Measurements from ENCODE around the gene UPK1A.

The UPK1A gene

DNA sequence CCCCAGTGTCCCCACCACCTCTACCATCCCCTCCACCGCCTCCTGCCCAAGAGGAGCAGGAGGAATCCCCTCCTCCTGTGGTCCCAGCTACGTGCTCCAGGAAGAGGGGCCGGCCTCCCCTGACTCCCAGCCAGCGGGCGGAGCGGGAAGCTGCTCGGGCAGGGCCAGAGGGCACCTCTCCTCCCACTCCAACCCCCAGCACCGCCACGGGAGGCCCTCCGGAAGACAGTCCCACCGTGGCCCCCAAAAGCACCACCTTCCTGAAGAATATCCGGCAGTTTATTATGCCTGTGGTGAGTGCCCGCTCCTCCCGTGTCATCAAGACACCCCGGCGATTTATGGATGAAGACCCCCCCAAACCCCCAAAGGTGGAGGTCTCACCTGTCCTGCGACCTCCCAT lies 54.3 kb downstream of the UPK1A start:
- TF ChIP-seq YY1 (IDR thresholded peaks at IDR 0.05; ENCODE audit: low read depth), result no peak
- TF ChIP-seq CREB1 (IDR thresholded peaks at IDR 0.05; ENCODE audit: low read depth), result no peak

- TF ChIP-seq REST (IDR thresholded peaks at IDR 0.05; ENCODE audit: low read depth), result no peak
- no peak for TF ChIP-seq NFIC (IDR thresholded peaks at IDR 0.05)
- no peak for TF ChIP-seq RAD21 (IDR thresholded peaks at IDR 0.05; ENCODE audit: low read depth)
- no peak for TF ChIP-seq TEAD4 (IDR thresholded peaks at IDR 0.05)
- no peak for TF ChIP-seq ZBTB7A (IDR thresholded peaks at IDR 0.05; ENCODE audit: low read depth)
- TF ChIP-seq YY1 (IDR thresholded peaks at IDR 0.05; ENCODE audit: low read depth), result no peak
- TF ChIP-seq MAX (IDR thresholded peaks at IDR 0.05), result no peak
- no peak for TF ChIP-seq EP300 (IDR thresholded peaks at IDR 0.05; ENCODE audit: borderline replicate concordance)
- TF ChIP-seq CREB1 (IDR thresholded peaks at IDR 0.05; ENCODE audit: low read depth), result no peak
- TF ChIP-seq FOXM1 (IDR thresholded peaks at IDR 0.05; ENCODE audit: borderline replicate concordance, low read depth), result no peak
- TF ChIP-seq TAF1 (IDR thresholded peaks at IDR 0.05; ENCODE audit: low read depth), result no peak
- no peak for TF ChIP-seq USF1 (IDR thresholded peaks at IDR 0.05)
- TF ChIP-seq CEBPB (IDR thresholded peaks at IDR 0.05), result no peak
- no peak for TF ChIP-seq EGR1 (IDR thresholded peaks at IDR 0.05)
- no peak for TF ChIP-seq TCF12 (IDR thresholded peaks at IDR 0.05; ENCODE audit: low read depth)
Measured at GRCh38 chr19:35721374-35721773, 55.1 kb downstream of the UPK1A start.

- TF ChIP-seq ZBTB7A (IDR thresholded peaks at IDR 0.05; ENCODE audit: low read depth) (no peak), USF1 (IDR thresholded peaks at IDR 0.05) (no peak), CREB1 (IDR thresholded peaks at IDR 0.05; ENCODE audit: low read depth) (no peak), FOXM1 (IDR thresholded peaks at IDR 0.05; ENCODE audit: borderline replicate concordance, low read depth) (no peak), REST (IDR thresholded peaks at IDR 0.05; ENCODE audit: low read depth) (no peak), NFIC (IDR thresholded peaks at IDR 0.05) (no peak), EP300 (IDR thresholded peaks at IDR 0.05; ENCODE audit: borderline replicate concordance) (no peak), TAF1 (IDR thresholded peaks at IDR 0.05; ENCODE audit: low read depth) (no peak), TEAD4 (IDR thresholded peaks at IDR 0.05) (no peak)
Measured at GRCh38 chr19:35722461-35722860, 56.1 kb downstream of the UPK1A start.

DNA sequence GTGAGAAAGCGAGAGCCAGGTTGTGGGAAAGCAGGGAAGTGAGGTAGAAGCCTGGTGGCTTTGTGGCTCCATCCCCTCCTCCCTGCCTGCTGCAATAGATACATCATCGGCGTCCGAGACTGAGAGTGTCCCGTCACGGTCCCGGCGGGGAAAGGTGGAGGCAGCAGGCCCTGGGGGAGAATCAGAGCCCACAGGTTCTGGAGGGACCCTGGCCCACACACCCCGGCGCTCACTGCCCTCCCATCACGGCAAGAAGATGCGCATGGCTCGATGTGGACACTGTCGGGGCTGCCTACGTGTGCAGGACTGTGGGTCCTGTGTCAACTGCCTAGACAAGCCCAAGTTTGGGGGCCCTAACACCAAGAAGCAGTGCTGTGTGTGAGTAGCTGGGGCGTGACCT lies 56.6 kb downstream of the UPK1A start:
- TF ChIP-seq REST (IDR thresholded peaks at IDR 0.05; ENCODE audit: low read depth) (no peak), MAX (IDR thresholded peaks at IDR 0.05) (no peak), ZBTB7A (IDR thresholded peaks at IDR 0.05; ENCODE audit: low read depth) (no peak), NFIC (IDR thresholded peaks at IDR 0.05) (no peak)

- TF ChIP-seq CREB1 (IDR thresholded peaks at IDR 0.05; ENCODE audit: low read depth) (no peak), YY1 (IDR thresholded peaks at IDR 0.05; ENCODE audit: low read depth) (no peak), NFIC (IDR thresholded peaks at IDR 0.05) (no peak), RAD21 (IDR thresholded peaks at IDR 0.05; ENCODE audit: low read depth) (no peak), REST (IDR thresholded peaks at IDR 0.05; ENCODE audit: low read depth) (no peak), FOXM1 (IDR thresholded peaks at IDR 0.05; ENCODE audit: borderline replicate concordance, low read depth) (no peak), MAX (IDR thresholded peaks at IDR 0.05) (no peak), TCF12 (IDR thresholded peaks at IDR 0.05; ENCODE audit: low read depth) (no peak), CEBPB (IDR thresholded peaks at IDR 0.05) (no peak), TAF1 (IDR thresholded peaks at IDR 0.05; ENCODE audit: low read depth) (no peak), EP300 (IDR thresholded peaks at IDR 0.05; ENCODE audit: borderline replicate concordance) (no peak), TEAD4 (IDR thresholded peaks at IDR 0.05) (no peak), USF1 (IDR thresholded peaks at IDR 0.05) (no peak), ZBTB7A (IDR thresholded peaks at IDR 0.05; ENCODE audit: low read depth) (no peak), EGR1 (IDR thresholded peaks at IDR 0.05) (no peak)
Measured at GRCh38 chr19:35723671-35724070, 57.4 kb downstream of the UPK1A start.

Data from Ishikawa (cell line).